ENCODE measurements around the gene ANKRD34A. TPM values are rescaled to one million over a fixed set of nuclear protein-coding genes. Genes with fewer than 3 reads are reported as not detected.

ANKRD34A gene
- total RNA-seq, 1 donor from 2014 or later: 0.59 TPM

GRCh38 chr1:145912128-145912641 lies 52.2 kb downstream of the ANKRD34A start:
- no peaks in the 10 kb centered on the region for H3K36me3 Mint-ChIP-seq (ENCODE audit: unreplicated experiment)
- no peaks in the 10 kb centered on the region for H3K27me3 Mint-ChIP-seq (ENCODE audit: unreplicated experiment)
- TF ChIP-seq CTCF (IDR thresholded peaks at IDR 0.05; ENCODE audit: partially characterized antibody, unreplicated experiment): no peak
- H3K9me3 Mint-ChIP-seq (ENCODE audit: unreplicated experiment): peaks cover 3% of the 10 kb centered on the region
- H3K27ac Mint-ChIP-seq (ENCODE audit: unreplicated experiment): no peak overlapping the region
- no peak overlapping the region for H3K4me3 Mint-ChIP-seq (ENCODE audit: unreplicated experiment)
- H3K4me1 Mint-ChIP-seq (ENCODE audit: low read depth, unreplicated experiment): no peaks in the 10 kb centered on the region
- no peak for DNase-seq

Other genes starting within 250 kb of the ANKRD34A start
- not detected for gene CD160, start 245.1 kb downstream of the ANKRD34A start, total RNA-seq (ENCODE audit: unreplicated experiment)
- 20.5 TPM for gene RNF115, start 140.5 kb downstream of the ANKRD34A start, total RNA-seq (ENCODE audit: unreplicated experiment)
- gene POLR3C, start 140.4 kb downstream of the ANKRD34A start, total RNA-seq (ENCODE audit: unreplicated experiment): 43.4 TPM
- gene NUDT17, start 118.9 kb downstream of the ANKRD34A start, total RNA-seq (ENCODE audit: unreplicated experiment): 2.4 TPM
- gene PIAS3, start 105.5 kb downstream of the ANKRD34A start, total RNA-seq (ENCODE audit: unreplicated experiment): 20.3 TPM
- 2.1 TPM for gene ANKRD35, start 78.7 kb downstream of the ANKRD34A start, total RNA-seq (ENCODE audit: unreplicated experiment)
- gene ITGA10, start 54.5 kb downstream of the ANKRD34A start, total RNA-seq (ENCODE audit: unreplicated experiment): 1.1 TPM
- gene PEX11B, start 45.9 kb downstream of the ANKRD34A start, total RNA-seq (ENCODE audit: unreplicated experiment): 24.7 TPM
- gene RBM8A, start 37.1 kb downstream of the ANKRD34A start, total RNA-seq (ENCODE audit: unreplicated experiment): 206 TPM
- gene LIX1L, start 6.6 kb downstream of the ANKRD34A start, total RNA-seq (ENCODE audit: unreplicated experiment): 20.3 TPM
- gene POLR3GL, start 115 bp upstream of the ANKRD34A start, total RNA-seq (ENCODE audit: unreplicated experiment): 13.2 TPM
- 126 TPM for gene TXNIP, start 32.0 kb upstream of the ANKRD34A start, total RNA-seq (ENCODE audit: unreplicated experiment)
- gene HJV, start 57.2 kb upstream of the ANKRD34A start, total RNA-seq (ENCODE audit: unreplicated experiment): not detected
- 0.25 TPM for gene NBPF10, start 180.2 kb upstream of the ANKRD34A start, total RNA-seq (ENCODE audit: unreplicated experiment)

Measured in glutamatergic neuron (in vitro differentiated cells).